RCC 7860 (cell line): ENCODE measurements around the gene TTBK2.
A peak's percentile ranks its signal among the peaks of the same experiment; 100 is the strongest.

Experiments
- DNase-seq: peaks from one replicate; pipeline ENCODE4 v3.0.0-alpha.2; 2015; ENCODE audit warnings: low spot score
- FAIRE-seq: peaks from 2 replicates; lab custom pipeline; 2012; peaks lifted over from hg19 to GRCh38; lab: Jason Lieb, UNC

TTBK2 gene

GRCh38 chr15:42730536-42730935 is 190.0 kb downstream of the TTBK2 start:
- DNase-seq, result no peak
- no peak for FAIRE-seq

- no peak for DNase-seq
- FAIRE-seq, result no peak
Measured at GRCh38 chr15:42730135-42730534, 190.4 kb downstream of the TTBK2 start.

- FAIRE-seq, result no peak
Measured at GRCh38 chr15:42729409-42729808, 191.2 kb downstream of the TTBK2 start.

GRCh38 chr15:42728972-42729371 is 191.6 kb downstream of the TTBK2 start:
- FAIRE-seq, result no peak
- no peak for DNase-seq

More at GRCh38 chr15:42729409-42729808, 191.2 kb downstream of the TTBK2 start:
- DNase-seq, result no peak

GRCh38 chr15:42728560-42728959 is 192.0 kb downstream of the TTBK2 start:
- no peak for FAIRE-seq
- no peak for DNase-seq

- no peak for DNase-seq
Measured at GRCh38 chr15:42727750-42728381, 192.7 kb downstream of the TTBK2 start.

GRCh38 chr15:42726114-42726513 is 194.5 kb downstream of the TTBK2 start:
- FAIRE-seq (no peak), DNase-seq (no peak)

More at GRCh38 chr15:42727750-42728381, 192.7 kb downstream of the TTBK2 start:
- FAIRE-seq, result no peak

- no peak for FAIRE-seq
- DNase-seq, result no peak
Measured at GRCh38 chr15:42725331-42725903, 195.2 kb downstream of the TTBK2 start.

- FAIRE-seq, result no peak
- DNase-seq, result no peak
Measured at GRCh38 chr15:42724276-42724675, 196.3 kb downstream of the TTBK2 start.

GRCh38 chr15:42723068-42723467 is 197.5 kb downstream of the TTBK2 start:
- FAIRE-seq, result no peak
- DNase-seq, result no peak

GRCh38 chr15:42721916-42722315 is 198.7 kb downstream of the TTBK2 start:
- DNase-seq (no peak), FAIRE-seq (no peak)

- FAIRE-seq, result no peak
- no peak for DNase-seq
Measured at GRCh38 chr15:42721016-42721415, 199.6 kb downstream of the TTBK2 start.

GRCh38 chr15:42720071-42720470 is 200.5 kb downstream of the TTBK2 start:
- DNase-seq (no peak), FAIRE-seq (no peak)

GRCh38 chr15:42719043-42719442 is 201.5 kb downstream of the TTBK2 start:
- DNase-seq (peak; percentile 23), FAIRE-seq (no peak)

- DNase-seq (no peak), FAIRE-seq (no peak)
Measured at GRCh38 chr15:42716626-42717025, 204.0 kb downstream of the TTBK2 start.

GRCh38 chr15:42716125-42716524 is 204.5 kb downstream of the TTBK2 start:
- FAIRE-seq (no peak), DNase-seq (no peak)

GRCh38 chr15:42712584-42712983 is 208.0 kb downstream of the TTBK2 start:
- FAIRE-seq (no peak), DNase-seq (no peak)

GRCh38 chr15:42711746-42712145 is 208.8 kb downstream of the TTBK2 start:
- FAIRE-seq (peak; percentile 75), DNase-seq (no peak)

GRCh38 chr15:42710662-42711061 is 209.9 kb downstream of the TTBK2 start:
- FAIRE-seq (no peak), DNase-seq (no peak)

- FAIRE-seq (no peak), DNase-seq (no peak)
Measured at GRCh38 chr15:42707873-42708544, 212.6 kb downstream of the TTBK2 start.

- FAIRE-seq, result no peak
- DNase-seq, result no peak
Measured at GRCh38 chr15:42707068-42707467, 213.5 kb downstream of the TTBK2 start.

- FAIRE-seq (no peak), DNase-seq (no peak)
Measured at GRCh38 chr15:42705336-42705735, 215.2 kb downstream of the TTBK2 start.
